Placental pericyte (primary cell): ENCODE measurements around the gene KISS1R. TPM values are rescaled to one million over a fixed set of nuclear protein-coding genes. Genes with fewer than 3 reads are reported as not detected.
A peak's percentile ranks its signal among the peaks of the same experiment; 100 is the strongest.

Experiments used
- small RNA-seq: library from RNA; depleted of rRNA; stranded (forward); fragments of <200 nt; gene quantifications from one replicate; pipeline ENCODE3, GENCODE V24; 2012; ENCODE audit warnings: low replicate concordance
- total RNA-seq: library from RNA; depleted of rRNA; stranded (reverse); fragments of >200 nt; gene quantifications from 2 replicates; pipeline ENCODE4 v1.2.3, GENCODE V29; 2012

KISS1R gene
- 0.14 TPM in 1 of 2 replicates, not detected in the other for total RNA-seq

DNA sequence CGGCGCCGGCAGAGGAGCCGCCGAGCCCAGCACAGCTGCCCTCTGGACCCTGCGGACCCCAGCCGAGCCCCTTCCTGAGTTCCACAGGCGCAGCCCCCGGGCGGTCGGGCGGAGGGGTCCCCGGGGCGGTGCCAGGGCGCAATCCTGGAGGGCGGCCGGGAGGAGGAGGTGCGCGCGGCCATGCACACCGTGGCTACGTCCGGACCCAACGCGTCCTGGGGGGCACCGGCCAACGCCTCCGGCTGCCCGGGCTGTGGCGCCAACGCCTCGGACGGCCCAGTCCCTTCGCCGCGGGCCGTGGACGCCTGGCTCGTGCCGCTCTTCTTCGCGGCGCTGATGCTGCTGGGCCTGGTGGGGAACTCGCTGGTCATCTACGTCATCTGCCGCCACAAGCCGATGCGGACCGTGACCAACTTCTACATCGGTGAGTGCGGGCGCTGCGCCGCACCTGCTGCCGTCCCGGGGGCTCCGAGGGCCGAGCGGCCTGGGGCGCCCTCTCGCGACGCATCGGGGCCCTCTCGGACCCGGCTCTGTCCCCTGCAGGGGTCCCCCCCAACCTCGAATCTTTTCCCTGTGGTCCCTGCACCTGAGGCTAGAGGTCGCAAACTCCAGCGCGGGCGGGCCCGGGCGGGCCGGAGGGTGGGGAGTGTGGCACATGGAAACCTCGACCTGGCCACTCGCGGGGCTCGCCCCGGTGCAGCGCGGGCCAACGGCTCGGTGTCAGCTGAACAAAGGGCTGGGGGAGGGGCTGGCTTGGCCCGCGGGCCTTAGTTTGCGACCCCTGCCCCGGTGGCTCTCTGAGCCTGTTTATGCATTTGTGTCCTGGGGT, at the start of gene KISS1R:
Gene KISS1R (plus strand): TSS at position 11 of the 829 bp plus-strand sequence. CDS start 170 bp downstream, at position 181.

DNA sequence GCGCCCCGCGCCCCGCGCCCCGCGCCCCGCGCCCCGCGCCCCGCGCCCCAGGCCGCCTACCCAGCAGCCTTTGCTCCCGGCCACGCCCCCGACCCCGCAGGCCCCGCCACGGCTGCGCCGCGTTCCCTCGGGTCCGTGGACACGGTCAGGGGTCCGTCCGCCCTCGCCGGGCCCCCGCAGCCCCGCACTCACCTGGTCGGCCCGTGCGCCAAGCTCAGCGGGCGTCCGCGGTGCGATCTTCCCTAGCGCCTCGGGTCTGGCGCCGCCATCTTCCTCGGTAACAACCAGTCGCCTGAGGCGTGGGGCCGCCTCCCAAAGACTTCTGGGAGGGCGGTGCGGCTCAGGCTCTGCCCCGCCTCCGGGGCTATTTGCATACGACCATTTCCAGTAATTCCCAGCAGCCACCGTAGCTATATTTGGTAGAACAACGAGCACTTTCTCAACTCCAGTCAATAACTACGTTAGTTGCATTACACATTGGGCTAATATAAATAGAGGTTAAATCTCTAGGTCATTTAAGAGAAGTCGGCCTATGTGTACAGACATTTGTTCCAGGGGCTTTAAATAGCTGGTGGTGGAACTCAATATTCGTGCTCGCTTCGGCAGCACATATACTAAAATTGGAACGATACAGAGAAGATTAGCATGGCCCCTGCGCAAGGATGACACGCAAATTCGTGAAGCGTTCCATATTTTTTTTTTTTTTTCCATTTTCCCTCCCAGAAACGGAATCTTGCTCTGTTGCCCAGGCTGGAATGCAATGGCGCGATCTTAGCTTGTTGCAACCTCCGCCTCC, 24.0 kb upstream of the KISS1R start, which contains the start of the genes MED16 and RNU6-9:
Gene MED16 (minus strand): TSS at position 294 of the 796 bp plus-strand sequence. CDS start 2,056 bp downstream, outside the sequence.
Gene RNU6-9 (plus strand): TSS at position 591 of the 796 bp plus-strand sequence.

GRCh38 chr19:913080-913748, 3.9 kb upstream of the KISS1R start, which contains the start of gene R3HDM4:
Gene R3HDM4 (minus strand): TSS chr19:913219. CDS start chr19:913157, 62 bp downstream.

DNA sequence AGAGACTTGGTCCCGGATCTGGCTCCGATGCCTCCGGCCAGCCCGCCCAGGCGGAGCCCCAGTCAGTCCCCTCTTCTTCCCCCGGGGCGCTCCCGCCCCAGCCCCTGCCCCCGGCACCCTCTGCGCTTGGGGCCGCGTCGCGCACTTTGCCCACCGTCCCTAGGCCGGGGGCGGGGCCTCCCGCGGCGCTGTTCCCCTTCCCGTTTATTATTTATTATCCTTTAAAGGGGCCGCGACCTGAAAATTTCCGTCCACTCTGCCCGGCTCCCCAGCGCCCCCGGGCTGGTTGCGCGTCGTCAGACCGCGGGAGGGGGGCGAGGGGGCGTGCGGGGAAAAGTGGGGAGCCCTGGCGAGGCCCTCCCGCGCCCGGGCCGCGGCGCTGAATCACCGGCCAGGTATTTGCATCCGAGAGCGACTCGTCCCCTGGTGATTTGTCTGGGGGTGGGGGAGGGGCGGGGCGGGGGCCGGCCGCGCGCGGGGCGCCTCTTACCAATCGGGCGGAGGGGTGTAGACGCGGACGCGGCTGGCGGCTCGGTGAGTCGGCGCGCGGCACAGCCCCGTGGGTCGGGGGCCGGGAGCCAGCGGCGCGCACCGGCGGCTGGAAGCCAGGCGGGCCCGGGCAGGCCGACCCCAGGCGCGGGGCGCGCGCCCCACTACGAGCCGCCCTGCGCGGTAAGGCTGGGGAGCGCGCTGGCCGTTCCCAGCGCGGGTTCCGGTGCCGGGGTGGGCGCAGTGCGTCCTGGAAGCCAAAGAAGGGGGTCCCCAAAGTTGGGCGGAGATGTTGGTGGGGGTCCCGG, 8.6 kb downstream of the KISS1R start, which contains the start of gene ARID3A:
Gene ARID3A (plus strand): TSS at position 510 of the 797 bp plus-strand sequence. CDS start 3,494 bp downstream, outside the sequence.

Small RNAs within 50 kb of the gene (small RNA-seq; reads per million reads assigned to genes)
- gene RNU6-9: 3.1 reads per million, percentile 79 among the genes with 10 or more reads in this experiment

Other genes with a start within 250 kb of the KISS1R start
- gene FSTL3, start 240.9 kb upstream of the KISS1R start, total RNA-seq: 98.0 and 117 TPM in 2 replicates
- not detected in 2 replicates for gene PRSS57, start 221.9 kb upstream of the KISS1R start, total RNA-seq
- 0.72 and 8.5 TPM in 2 replicates for gene PALM, start 208.4 kb upstream of the KISS1R start, total RNA-seq
- 0.14 and 0.22 TPM in 2 replicates for gene MISP, start 166.2 kb upstream of the KISS1R start, total RNA-seq
- gene PTBP1, start 119.9 kb upstream of the KISS1R start, total RNA-seq: 117 and 262 TPM in 2 replicates
- 0.22 TPM in 1 of 2 replicates, not detected in the other for gene PLPPR3, start 95.4 kb upstream of the KISS1R start, total RNA-seq
- gene AZU1, start 89.5 kb upstream of the KISS1R start, total RNA-seq: not detected in 2 replicates
- not detected in 2 replicates for gene PRTN3, start 76.3 kb upstream of the KISS1R start, total RNA-seq
- not detected in 2 replicates for gene ELANE, start 65.0 kb upstream of the KISS1R start, total RNA-seq
- 2.4 and 62.4 TPM in 2 replicates for gene CFD, start 57.7 kb upstream of the KISS1R start, total RNA-seq
- 45.8 and 58.6 TPM in 2 replicates for gene MED16, start 24.1 kb upstream of the KISS1R start, total RNA-seq
- gene RNU6-9, start 23.8 kb upstream of the KISS1R start, total RNA-seq: not detected in 2 replicates
- 32.2 and 41.9 TPM in 2 replicates for gene R3HDM4, start 4.1 kb upstream of the KISS1R start, total RNA-seq
- gene ARID3A, start 8.7 kb downstream of the KISS1R start, total RNA-seq: 83.9 and 112 TPM in 2 replicates
- 55.7 and 58.2 TPM in 2 replicates for gene WDR18, start 67.0 kb downstream of the KISS1R start, total RNA-seq
- gene GRIN3B, start 83.1 kb downstream of the KISS1R start, total RNA-seq: 0.14 and 0.66 TPM in 2 replicates
- 119 and 132 TPM in 2 replicates for gene TMEM259, start 103.8 kb downstream of the KISS1R start, total RNA-seq
- gene RNU6-2, start 104.2 kb downstream of the KISS1R start, total RNA-seq: not detected in 2 replicates
- gene CNN2, start 109.3 kb downstream of the KISS1R start, total RNA-seq: 541 and 553 TPM in 2 replicates
- 18.0 and 19.0 TPM in 2 replicates for gene ABCA7, start 122.8 kb downstream of the KISS1R start, total RNA-seq
- gene ARHGAP45, start 149.8 kb downstream of the KISS1R start, total RNA-seq: 1.7 and 3.5 TPM in 2 replicates
- 111 and 123 TPM in 2 replicates for gene POLR2E, start 178.0 kb downstream of the KISS1R start, total RNA-seq
- 150 and 588 TPM in 2 replicates for gene GPX4, start 186.7 kb downstream of the KISS1R start, total RNA-seq